ENCODE results near the gene AGO1. TPM values are rescaled to one million over a fixed set of nuclear protein-coding genes. Genes with fewer than 3 reads are reported as not detected.

AGO1 gene
- total RNA-seq, 1 donor from 2014 or later, result 18.8 TPM

DNA sequence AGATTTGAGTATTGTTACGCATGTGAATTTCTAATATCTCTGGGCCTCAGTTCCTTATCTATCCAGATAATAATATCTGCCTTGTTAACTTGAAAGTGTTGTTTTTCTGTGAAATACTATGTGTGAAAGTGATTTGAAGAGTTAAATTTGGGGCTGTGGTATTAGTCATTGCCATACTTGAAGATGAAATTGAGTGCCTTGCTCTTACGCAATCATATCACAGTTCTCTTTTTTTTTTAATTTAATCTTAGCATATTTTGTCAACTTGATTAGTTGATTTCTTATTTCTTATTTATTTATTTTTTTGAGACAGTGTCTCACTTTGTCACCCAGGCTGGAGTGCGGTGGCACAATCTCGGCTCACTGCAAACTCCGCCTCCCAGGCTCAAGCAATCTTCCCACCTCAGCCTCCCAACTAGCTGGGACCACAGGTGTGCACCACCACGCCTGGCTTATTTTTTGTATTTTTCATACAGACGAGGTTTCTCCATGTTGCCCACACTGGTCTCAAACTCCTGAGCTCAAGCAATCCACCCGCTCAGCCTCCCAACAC, 44.2 kb upstream of the AGO1 start:
- Histone ChIP-seq H3K4me1 (peaks cover 3% of the 10 kb centered on the region), H3K36me3 (peaks cover 96% of the 10 kb centered on the region), H3K4me3 (no peak overlapping the region), H3K9me3 (replicated peaks) (peaks cover 7% of the 10 kb centered on the region), H3K27me3 (ENCODE audit: low read depth) (no peaks in the 10 kb centered on the region), H3K27ac (replicated peaks) (no peak overlapping the region)
- intact Hi-C loops (cut with micrococcal nuclease), result no loop called here
- TF ChIP-seq, protein P1, sequence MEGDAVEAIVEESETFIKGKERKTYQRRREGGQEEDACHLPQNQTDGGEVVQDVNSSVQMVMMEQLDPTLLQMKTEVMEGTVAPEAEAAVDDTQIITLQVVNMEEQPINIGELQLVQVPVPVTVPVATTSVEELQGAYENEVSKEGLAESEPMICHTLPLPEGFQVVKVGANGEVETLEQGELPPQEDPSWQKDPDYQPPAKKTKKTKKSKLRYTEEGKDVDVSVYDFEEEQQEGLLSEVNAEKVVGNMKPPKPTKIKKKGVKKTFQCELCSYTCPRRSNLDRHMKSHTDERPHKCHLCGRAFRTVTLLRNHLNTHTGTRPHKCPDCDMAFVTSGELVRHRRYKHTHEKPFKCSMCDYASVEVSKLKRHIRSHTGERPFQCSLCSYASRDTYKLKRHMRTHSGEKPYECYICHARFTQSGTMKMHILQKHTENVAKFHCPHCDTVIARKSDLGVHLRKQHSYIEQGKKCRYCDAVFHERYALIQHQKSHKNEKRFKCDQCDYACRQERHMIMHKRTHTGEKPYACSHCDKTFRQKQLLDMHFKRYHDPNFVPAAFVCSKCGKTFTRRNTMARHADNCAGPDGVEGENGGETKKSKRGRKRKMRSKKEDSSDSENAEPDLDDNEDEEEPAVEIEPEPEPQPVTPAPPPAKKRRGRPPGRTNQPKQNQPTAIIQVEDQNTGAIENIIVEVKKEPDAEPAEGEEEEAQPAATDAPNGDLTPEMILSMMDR (IDR thresholded peaks at IDR 0.05; ENCODE audit: borderline replicate concordance), result no peak
- no peak for DNase-seq

DNA sequence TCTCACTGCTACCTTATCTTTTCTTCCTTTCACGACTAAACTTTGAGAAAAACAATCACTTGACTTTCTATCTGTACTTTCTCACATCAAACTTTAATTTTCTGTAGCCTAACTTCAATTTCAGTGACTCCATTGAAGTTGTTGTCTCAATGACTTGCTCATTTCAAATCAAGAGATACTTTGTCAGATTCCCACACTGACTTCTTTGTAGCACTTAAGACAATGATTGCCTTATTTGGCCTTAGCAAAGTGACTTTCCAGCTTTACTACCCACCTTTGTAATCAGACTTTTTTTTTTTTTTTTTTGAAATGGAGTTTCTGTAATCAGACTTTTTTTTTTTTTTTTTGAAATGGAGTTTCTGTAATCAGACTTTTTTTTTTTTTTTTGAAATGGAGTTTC, 38.2 kb upstream of the AGO1 start:
- intact Hi-C loops (cut with micrococcal nuclease), result no loop called here
- H3K27ac ChIP-seq (replicated peaks), result no peak overlapping the region
- TF ChIP-seq, protein P1 (IDR thresholded peaks at IDR 0.05; ENCODE audit: borderline replicate concordance), result no peak
- H3K27me3 ChIP-seq (ENCODE audit: low read depth), result no peaks in the 10 kb centered on the region
- H3K9me3 ChIP-seq (replicated peaks), result no peaks in the 10 kb centered on the region
- DNase-seq, result no peak
- H3K36me3 ChIP-seq, result peaks cover 56% of the 10 kb centered on the region
- peaks cover 37% of the 10 kb centered on the region for H3K4me1 ChIP-seq
- H3K4me3 ChIP-seq, result no peak overlapping the region

DNA sequence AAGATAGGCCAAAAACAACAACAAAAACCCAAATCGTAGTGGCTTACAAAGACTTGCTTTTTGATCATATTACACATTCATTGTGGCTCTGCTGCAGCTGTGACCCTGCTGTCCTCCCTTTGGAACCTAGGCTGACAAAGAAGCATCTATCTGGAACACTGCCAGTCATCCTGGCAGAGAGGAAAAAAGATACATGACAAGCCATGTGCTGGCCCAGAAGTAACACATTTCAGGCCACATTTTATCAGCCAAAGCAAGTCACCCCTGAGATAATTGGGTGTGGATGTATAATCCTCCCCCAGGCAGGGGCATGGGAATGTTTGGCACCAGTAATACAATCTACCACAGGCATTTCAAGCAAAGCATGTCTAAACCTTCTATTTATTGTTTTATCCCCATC, 37.2 kb upstream of the AGO1 start:
- Histone ChIP-seq H3K4me1 (peaks cover 46% of the 10 kb centered on the region), H3K27ac (replicated peaks) (peak overlapping the region; percentile 84), H3K9me3 (replicated peaks) (no peaks in the 10 kb centered on the region), H3K27me3 (ENCODE audit: low read depth) (no peaks in the 10 kb centered on the region), H3K36me3 (peaks cover 55% of the 10 kb centered on the region), H3K4me3 (no peak overlapping the region)
- TF ChIP-seq, protein P1 (IDR thresholded peaks at IDR 0.05; ENCODE audit: borderline replicate concordance), result no peak
- DNase-seq, result no peak
- intact Hi-C loops (cut with micrococcal nuclease), result no loop called here

DNA sequence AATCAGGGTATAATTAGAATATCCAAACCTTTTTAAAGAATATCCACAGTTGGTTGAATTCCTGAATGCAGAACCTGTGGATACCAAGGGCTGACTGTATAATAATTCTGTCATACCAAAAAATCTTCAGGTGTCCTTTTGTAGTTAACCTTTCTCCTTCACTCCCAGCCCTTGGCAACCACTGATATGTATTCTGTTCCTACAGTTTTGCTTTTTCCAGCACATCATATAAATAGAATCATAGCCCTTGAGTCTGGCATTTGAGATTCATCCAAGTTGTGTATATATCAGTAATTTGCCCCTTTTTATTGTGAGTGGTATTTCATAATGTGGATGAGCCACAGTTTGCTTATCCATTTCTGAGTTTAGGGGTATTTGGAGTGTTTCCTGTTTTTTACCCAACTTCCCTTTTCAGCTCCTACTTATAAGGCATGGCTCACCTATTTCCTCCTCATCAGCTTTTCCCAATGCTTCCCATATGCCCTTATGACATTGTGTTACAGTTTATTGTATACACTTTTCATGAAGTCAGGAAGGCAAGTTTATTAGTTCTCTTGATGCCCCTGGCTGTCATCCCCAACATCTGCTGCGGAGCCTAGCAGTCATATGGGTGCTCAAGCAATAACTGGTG, 35.0 kb upstream of the AGO1 start:
- TF ChIP-seq, protein P1 (IDR thresholded peaks at IDR 0.05; ENCODE audit: borderline replicate concordance), result no peak
- H3K4me1 ChIP-seq, result peaks cover 66% of the 10 kb centered on the region
- no peak overlapping the region for H3K4me3 ChIP-seq
- H3K27ac ChIP-seq (replicated peaks), result peak overlapping the region; percentile 84
- peaks cover 34% of the 10 kb centered on the region for H3K36me3 ChIP-seq
- intact Hi-C loops (cut with micrococcal nuclease), result no loop called here
- no peaks in the 10 kb centered on the region for H3K9me3 ChIP-seq (replicated peaks)
- DNase-seq, result no peak
- no peaks in the 10 kb centered on the region for H3K27me3 ChIP-seq (ENCODE audit: low read depth)

DNA sequence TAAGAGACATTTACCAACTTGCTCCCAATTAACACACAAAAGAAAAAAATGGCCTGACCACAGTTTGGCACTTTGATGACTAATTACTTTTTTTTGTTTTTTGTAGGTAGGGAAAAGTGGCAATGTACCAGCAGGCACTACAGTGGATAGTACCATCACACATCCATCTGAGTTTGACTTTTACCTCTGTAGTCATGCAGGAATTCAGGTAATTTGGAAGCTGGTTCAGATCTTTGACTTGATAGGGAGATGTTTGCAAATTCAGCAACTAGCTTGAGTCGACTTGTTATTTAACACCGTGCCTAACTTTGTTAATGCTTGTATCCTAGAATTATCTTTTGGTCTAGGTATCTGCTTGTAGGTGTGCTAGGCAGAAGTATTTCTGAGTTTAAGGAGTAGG, 33.0 kb upstream of the AGO1 start:
- Histone ChIP-seq H3K27ac (replicated peaks) (peak overlapping the region; percentile 84), H3K4me1 (peaks cover 66% of the 10 kb centered on the region)
- intact Hi-C loops (cut with micrococcal nuclease), result no loop called here

More for the DNA sequence above, 33.0 kb upstream of the AGO1 start:
- Histone ChIP-seq H3K27me3 (ENCODE audit: low read depth) (no peaks in the 10 kb centered on the region), H3K4me3 (no peak overlapping the region), H3K36me3 (peaks cover 39% of the 10 kb centered on the region), H3K9me3 (replicated peaks) (no peaks in the 10 kb centered on the region)
- DNase-seq, result no peak
- TF ChIP-seq, protein P1 (IDR thresholded peaks at IDR 0.05; ENCODE audit: borderline replicate concordance), result no peak

Measured in left ventricle myocardium inferior (tissue), 1 donor.